Stimulated activated naive CD4-positive, alpha-beta T cell treated with Interleukin-2 at 50 U/mL for 16 hours (primary cell): Measurements from ENCODE around the gene COL5A1.

Experiments used
- DNase-seq: peaks from one replicate; lab custom pipeline; 2025; lab: John Stamatoyannopoulos, UW

The COL5A1 gene

DNA sequence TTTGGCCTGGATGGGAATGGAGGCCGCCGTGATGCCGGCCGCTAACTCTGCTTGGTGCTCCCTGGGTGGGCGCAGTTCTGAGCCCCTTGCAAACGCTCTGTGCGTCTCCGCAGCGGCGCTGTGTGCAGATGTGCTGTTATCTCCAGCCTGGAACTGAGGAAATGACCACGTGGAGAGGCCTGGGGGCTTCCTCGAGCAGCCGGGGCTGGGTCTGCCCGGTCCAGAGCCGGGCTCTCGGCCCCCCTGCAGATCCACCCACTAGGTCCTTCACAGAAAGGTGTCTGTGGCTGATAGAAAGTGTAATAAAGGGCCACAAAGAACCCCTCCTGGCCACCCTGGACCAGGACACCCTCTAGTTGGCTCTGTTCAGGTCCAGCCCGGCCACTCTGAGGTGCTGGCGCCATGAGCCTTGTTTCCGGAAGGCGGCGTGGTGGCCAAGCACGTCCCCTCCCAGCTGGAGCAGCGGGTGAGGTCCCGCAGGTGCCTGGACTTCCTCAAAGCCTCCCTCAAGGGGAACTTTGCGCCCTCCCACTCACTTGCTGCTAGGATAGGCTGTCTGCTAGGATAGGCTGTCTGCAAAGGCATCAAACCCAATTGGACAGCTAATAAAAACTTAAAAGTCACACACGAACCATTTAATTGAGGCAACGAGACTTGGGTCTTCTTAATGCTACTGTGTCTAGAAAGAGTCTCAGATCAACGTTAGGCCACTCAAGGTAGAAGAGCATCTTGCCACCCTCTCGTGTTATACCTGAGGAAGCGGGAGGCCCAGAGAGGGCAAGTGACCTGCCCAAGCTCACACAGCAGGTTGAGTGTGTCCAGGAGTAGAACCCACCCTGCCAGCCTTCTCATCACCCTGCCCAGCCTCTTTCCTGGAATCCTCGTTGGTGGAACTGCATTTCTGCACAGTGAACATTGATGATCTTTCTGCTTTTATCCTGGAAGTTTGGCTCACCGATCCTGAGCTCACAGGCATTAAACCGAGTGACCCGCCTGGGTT, 129.7 kb downstream of the COL5A1 start:
- DNase-seq = no peak

DNA sequence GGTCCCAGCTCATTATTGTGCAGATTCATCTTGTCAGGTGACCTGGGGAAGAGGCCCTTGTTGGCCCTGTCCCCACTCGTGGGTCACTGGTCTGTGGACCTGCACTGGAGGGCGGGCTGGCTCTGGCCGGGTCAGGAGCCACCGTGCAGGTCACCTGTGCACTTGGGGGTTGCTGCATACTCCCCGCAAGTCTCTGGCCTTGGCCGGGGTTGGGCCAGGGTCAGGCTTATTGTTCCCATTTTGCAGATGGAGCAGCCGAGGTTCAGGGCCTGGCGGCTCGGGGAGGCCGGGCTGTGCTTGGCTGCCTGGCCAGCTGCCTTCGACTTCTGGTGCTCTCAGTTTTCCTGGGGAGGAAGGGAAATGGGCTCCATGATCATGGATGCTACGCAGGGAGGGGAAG, 130.7 kb downstream of the COL5A1 start:
- DNase-seq = no peak

- DNase-seq = no peak
These were observed 132.2 kb downstream of the COL5A1 start for GRCh38 chr9:134773842-134774241.

DNA sequence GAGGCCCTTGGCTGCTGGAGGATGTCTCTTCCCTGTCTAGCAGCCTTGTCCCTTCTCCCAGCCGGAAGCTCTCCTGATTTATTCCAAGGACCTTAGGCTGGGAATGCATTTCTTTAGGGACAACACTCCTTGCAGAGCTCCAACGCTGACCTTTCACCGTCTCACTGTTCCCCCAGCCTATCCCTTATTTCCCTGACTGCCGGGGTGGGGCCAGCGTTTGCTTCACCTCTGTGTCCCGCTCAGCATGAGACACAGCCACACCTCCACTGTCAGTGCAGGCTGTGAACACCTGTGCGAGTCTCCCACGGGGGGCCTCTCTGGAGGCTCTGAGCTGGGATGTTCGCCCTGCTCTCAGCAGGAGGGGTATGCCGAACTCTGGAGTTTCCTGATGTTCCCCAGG, 132.8 kb downstream of the COL5A1 start:
- no peak for DNase-seq

GRCh38 chr9:134775081-134775951, 133.7 kb downstream of the COL5A1 start:
- DNase-seq = no peak

GRCh38 chr9:134776080-134776796, 134.6 kb downstream of the COL5A1 start:
- DNase-seq = no peak

GRCh38 chr9:134777153-134777552, 135.6 kb downstream of the COL5A1 start:
- DNase-seq = no peak

- DNase-seq = no peak
These were observed 136.6 kb downstream of the COL5A1 start for GRCh38 chr9:134778156-134778555.

DNA sequence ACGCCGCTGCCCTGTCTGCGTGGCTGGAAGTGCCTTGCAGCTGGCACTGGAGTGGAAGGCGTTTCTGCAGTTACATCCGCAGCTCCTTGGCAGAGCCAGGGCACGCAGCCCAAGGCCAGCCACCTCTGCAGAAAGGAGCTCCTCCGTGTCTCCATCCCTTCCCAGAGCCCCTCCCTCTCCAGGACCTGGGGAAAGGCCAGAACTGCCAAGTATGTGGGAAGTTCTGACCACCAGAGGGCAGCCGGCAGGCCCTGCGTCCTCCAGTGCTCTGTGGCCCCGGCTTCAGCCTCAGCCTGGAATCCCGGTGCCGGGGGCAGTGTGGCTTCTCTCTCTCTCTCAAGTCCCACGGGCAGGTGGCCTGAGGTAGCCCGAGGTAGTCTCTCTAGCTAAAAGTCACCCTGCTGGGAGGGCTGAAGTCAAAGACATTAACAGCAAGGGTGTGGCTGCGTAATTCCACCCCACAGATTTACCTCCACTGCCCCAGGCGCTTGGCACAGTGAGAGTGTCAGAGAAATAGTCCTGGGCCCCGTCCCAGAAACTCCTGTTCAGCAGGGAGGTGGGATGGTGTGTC, 137.3 kb downstream of the COL5A1 start:
- no peak for DNase-seq

GRCh38 chr9:134779640-134780039, 138.0 kb downstream of the COL5A1 start:
- no peak for DNase-seq

- no peak for DNase-seq
These were observed 140.1 kb downstream of the COL5A1 start for GRCh38 chr9:134781591-134782302.

DNA sequence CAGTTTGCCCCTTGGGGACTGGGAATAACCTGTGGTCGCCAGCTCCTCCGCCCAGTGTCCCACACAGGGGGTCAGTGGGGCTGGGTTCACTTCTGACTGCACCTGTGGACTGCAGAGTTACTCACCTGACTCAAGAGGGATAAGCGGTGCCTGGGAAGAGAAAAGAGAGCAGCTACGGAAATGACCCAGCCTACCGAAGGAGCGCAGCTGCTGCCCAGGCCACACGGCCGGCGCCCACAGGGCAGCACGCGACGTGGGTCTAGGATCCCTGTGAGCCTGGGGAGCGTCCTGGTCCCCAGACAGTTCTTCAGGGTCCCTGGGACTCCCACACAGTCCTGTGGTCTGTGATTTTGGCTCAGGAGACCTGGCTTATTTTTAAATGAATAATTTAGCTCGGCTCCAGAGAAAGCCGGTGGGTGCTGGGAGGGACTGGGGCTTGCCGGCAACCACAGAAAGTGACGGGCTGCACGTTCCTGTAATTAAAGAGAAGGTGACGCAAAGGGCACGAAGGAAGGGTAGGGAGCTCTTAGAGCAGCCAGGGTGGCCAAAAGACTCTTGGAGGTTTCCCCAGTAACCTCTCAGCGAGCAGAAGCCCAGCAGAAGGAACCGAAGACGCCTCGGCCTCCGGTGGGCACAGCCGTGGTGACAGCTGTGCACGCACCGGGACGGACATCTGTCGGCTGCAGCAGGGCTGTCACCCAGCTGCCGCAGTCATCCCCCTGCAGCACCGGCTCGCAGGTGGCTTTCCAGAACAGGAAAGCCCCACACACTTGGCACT, 141.5 kb downstream of the COL5A1 start:
- DNase-seq = no peak

GRCh38 chr9:134783699-134784039, 142.1 kb downstream of the COL5A1 start:
- DNase-seq = no peak

DNA sequence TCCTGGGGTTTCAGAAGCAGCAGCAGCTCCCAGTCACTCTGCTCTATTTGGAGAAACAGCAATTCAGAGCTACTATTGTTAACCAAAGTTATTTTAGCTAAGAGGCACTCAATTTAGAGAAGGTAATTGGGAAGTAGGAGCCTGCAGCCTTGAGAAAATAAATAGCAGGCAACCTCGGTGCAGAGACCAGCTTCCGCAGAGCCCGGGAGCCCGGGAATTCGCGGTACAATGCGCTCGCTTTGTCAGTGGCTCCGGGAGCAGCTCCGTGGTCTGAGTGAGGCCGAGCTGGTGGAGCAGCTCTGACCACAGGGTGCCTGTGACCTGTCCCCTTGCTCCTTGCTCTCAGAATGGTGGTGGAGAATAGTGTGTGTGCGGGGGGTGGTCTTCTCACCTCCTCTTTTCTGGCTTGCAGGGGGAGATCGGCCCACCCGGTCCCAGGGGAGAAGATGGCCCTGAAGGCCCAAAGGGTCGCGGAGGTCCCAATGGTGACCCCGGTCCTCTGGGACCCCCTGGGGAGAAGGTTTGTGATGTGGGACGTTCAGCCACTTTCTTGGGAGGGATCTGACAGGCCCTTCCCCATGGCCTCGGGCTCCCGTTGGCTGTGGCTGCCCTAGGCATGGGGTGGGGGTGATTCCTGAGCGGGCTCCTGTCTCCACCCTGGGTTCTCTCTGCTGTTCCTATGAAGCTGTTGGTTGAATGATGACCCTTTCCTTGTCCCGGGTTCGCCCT, 143.1 kb downstream of the COL5A1 start:
- no peak for DNase-seq

GRCh38 chr9:134785325-134786108, 143.9 kb downstream of the COL5A1 start:
- DNase-seq = no peak

DNA sequence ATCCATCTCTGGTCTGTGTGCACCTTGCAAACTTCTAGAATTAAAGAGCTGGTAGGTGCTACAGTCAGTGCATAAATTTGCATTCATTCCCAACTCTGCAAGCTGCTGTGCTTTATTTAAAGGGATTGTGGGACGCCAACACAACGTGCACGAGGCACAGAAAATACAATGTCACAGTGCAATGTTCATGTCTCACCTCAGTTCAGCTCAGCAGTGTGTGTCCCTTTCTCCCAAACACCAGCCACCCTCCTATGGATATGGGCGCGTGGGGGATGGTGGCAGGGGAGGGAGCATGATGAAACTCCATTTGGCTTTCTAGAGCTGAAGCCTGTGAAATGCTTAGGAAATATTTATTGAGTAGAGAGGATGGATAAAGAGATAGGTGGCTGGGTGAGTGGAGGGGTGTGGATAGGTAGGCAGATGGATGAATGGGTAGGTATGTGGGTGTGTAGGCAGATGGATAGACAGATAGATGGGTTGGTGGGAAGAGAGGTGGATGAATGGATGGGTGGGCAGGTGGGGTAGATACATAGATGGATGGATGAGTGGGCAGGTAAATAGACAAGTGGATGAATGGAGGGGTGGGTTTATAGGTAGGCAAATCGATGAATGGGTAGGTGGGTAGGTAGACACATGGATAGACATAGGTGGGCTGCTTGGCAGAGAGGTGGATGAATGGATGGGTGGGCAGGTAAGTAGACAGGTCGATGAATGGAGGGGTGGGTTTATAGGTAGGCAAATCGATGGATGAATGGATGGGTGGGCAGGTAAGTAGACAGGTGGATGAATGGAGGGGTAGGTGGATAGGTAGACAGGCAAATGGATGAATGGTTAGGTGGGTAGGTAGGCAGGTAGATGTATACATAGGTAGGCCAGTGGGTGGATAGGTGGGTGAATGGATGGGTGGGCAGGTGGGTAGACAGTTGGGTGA, 146.3 kb downstream of the COL5A1 start:
- no peak for DNase-seq

GRCh38 chr9:134789168-134789567, 147.6 kb downstream of the COL5A1 start:
- no peak for DNase-seq

GRCh38 chr9:134791009-134791408, 149.4 kb downstream of the COL5A1 start:
- DNase-seq = no peak
